Body of pancreas (tissue), 4 donors: ENCODE results near the gene ADCY10.

Experiments
- CTCF ChIP-seq, 7 experiments: fragments of 450-650 bp in 4 of 7; fragments of 200-600 bp in 3 of 7; sonication (generic) in 3 of 7; IDR thresholded peaks; one replicate each; pipeline ENCODE4 v1.5.1; 2016 to 2019; ENCODE audit warnings: antibody characterized with exemption in 7 of 7
- POLR2A ChIP-seq, 3 donors: fragments of 450-650 bp; IDR thresholded peaks; one replicate each; pipeline ENCODE4 v1.6.1; 2016; ENCODE audit warnings: antibody characterized with exemption in 3 of 3, mild to moderate bottlenecking in 2 of 3

DNA sequence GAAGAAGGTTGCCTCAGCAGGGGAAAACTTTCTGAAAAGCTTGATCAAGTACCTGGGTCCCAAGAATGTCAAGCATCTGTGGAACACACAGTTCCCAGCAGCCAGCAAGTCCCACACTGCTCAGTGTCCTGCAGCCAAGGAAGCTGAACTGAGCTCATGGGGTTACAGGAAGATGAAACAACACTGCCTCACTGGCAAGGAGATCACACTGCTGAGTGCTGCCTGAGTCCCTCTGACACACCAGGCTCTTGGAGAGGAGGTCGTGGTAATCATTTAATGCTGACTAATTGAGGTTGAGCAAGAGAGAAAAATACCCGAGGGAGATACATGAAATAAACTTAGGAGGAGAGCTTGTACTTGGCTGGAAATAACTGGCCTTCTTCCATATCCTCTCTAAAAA is 116.9 kb downstream of the ADCY10 start:
- TF ChIP-seq CTCF (IDR thresholded peaks at IDR 0.05): no peak
- no peak for TF ChIP-seq POLR2A (IDR thresholded peaks at IDR 0.05)
